NCI-H510A (cell line): ENCODE measurements around the gene LRRFIP2.
"Not testable (repeated sequence)": the region's sequence is repeated elsewhere in the genome, so short reads cannot be mapped to it uniquely, and the experiment has no call there.

Experiments
- DNase-seq: peaks from one replicate; lab custom pipeline; 2025; lab: John Stamatoyannopoulos, UW

LRRFIP2 gene

GRCh38 chr3:37064747-37065146 is 109.6 kb downstream of the LRRFIP2 start:
- DNase-seq: no peak

GRCh38 chr3:37058117-37058516 is 116.3 kb downstream of the LRRFIP2 start:
- DNase-seq: no peak

- no peak for DNase-seq
These were observed 117.6 kb downstream of the LRRFIP2 start for GRCh38 chr3:37056826-37057225.

- DNase-seq: not testable (repeated sequence)
These were observed 119.3 kb downstream of the LRRFIP2 start for GRCh38 chr3:37055077-37055476.

GRCh38 chr3:37054370-37054769 is 120.0 kb downstream of the LRRFIP2 start:
- DNase-seq: no peak

GRCh38 chr3:37053753-37054152 is 120.6 kb downstream of the LRRFIP2 start:
- DNase-seq: no peak

GRCh38 chr3:37053337-37053736 is 121.0 kb downstream of the LRRFIP2 start:
- no peak for DNase-seq

GRCh38 chr3:37052860-37053259 is 121.5 kb downstream of the LRRFIP2 start:
- no peak for DNase-seq

- no peak for DNase-seq
These were observed 124.1 kb downstream of the LRRFIP2 start for GRCh38 chr3:37050282-37050681.

- not testable (repeated sequence) for DNase-seq
These were observed 131.7 kb downstream of the LRRFIP2 start for GRCh38 chr3:37042712-37043111.

- no peak for DNase-seq
These were observed 132.7 kb downstream of the LRRFIP2 start for GRCh38 chr3:37041546-37042195.

GRCh38 chr3:37040231-37040630 is 134.2 kb downstream of the LRRFIP2 start:
- DNase-seq: no peak

GRCh38 chr3:37039161-37039846 is 135.1 kb downstream of the LRRFIP2 start:
- DNase-seq: no peak

GRCh38 chr3:37037352-37037751 is 137.0 kb downstream of the LRRFIP2 start:
- no peak for DNase-seq

GRCh38 chr3:37032961-37033360 is 141.4 kb downstream of the LRRFIP2 start:
- DNase-seq: no peak

- no peak for DNase-seq
These were observed 143.2 kb downstream of the LRRFIP2 start for GRCh38 chr3:37031096-37031682.

- DNase-seq: no peak
These were observed 143.8 kb downstream of the LRRFIP2 start for GRCh38 chr3:37030588-37030987.

GRCh38 chr3:37029516-37030163 is 144.7 kb downstream of the LRRFIP2 start:
- no peak for DNase-seq

- DNase-seq: no peak
These were observed 145.3 kb downstream of the LRRFIP2 start for GRCh38 chr3:37029111-37029510.

GRCh38 chr3:37028329-37028728 is 146.1 kb downstream of the LRRFIP2 start:
- no peak for DNase-seq

- no peak for DNase-seq
These were observed 147.5 kb downstream of the LRRFIP2 start for GRCh38 chr3:37026851-37027250.

GRCh38 chr3:37025561-37026335 is 148.6 kb downstream of the LRRFIP2 start:
- DNase-seq: no peak
